ENCODE data around the gene BANF1. TPM values are rescaled to one million over a fixed set of nuclear protein-coding genes. Genes with fewer than 3 reads are reported as not detected.

BANF1 gene
- total RNA-seq, 4 donors from 2014 or later = 8.7 to 136 (median 76.6) TPM

GRCh38 chr11:66047541-66048365 is 45.5 kb downstream of the BANF1 start:
- Histone ChIP-seq H3K27me3 (no peaks in the 10 kb centered on the region), H3K27ac (no peak overlapping the region), H3K4me1 (peaks cover 0 to 4% of the 10 kb centered on the region in 2 donors), H3K4me3 (no peak overlapping the region), H3K36me3 (no peaks in the 10 kb centered on the region), H3K9me3 (no peaks in the 10 kb centered on the region)
- intact Hi-C loops (cut with DNase I; ENCODE audit: low total_unique reads) = no loop called here
- no peak for TF ChIP-seq POLR2A (IDR thresholded peaks at IDR 0.05)
- DNase-seq = no peak

- Histone ChIP-seq H3K27me3 (no peaks in the 10 kb centered on the region), H3K4me3 (peak within 1 kb of the TSS; percentile 17), H3K4me1 (peaks cover 0 to 14% of the 10 kb centered on the region in 2 donors), H3K36me3 (no peaks in the 10 kb centered on the region), H3K9me3 (no peaks in the 10 kb centered on the region), H3K27ac (no peak within 1 kb of the TSS)
- DNase-seq = no peak
- intact Hi-C loops (cut with DNase I; ENCODE audit: low total_unique reads) = no loop called here
- TF ChIP-seq POLR2A (IDR thresholded peaks at IDR 0.05) (no peak), CTCF (IDR thresholded peaks at IDR 0.05) (no peak)
These were observed 46.4 kb downstream of the BANF1 start, which contains the start of gene GAL3ST3 for GRCh38 chr11:66048547-66049323. TSS of gene GAL3ST3 (minus strand) at chr11:66049161. CDS start at chr11:66045415, 3,746 bp downstream.

GRCh38 chr11:66050581-66051231 is 48.4 kb downstream of the BANF1 start:
- intact Hi-C loops (cut with DNase I; ENCODE audit: low total_unique reads) = no loop called here
- no peaks in the 10 kb centered on the region for H3K9me3 ChIP-seq

GRCh38 chr11:66051371-66051765 is 49.1 kb downstream of the BANF1 start:
- Histone ChIP-seq H3K36me3 (no peaks in the 10 kb centered on the region), H3K27ac (peak overlapping the region; percentile 90 to 93), H3K4me1 (peaks cover 0 to 15% of the 10 kb centered on the region in 2 donors), H3K4me3 (peak overlapping the region; percentile 82 to 96), H3K27me3 (no peaks in the 10 kb centered on the region), H3K9me3 (no peaks in the 10 kb centered on the region)
- no peak for TF ChIP-seq CTCF (IDR thresholded peaks at IDR 0.05)
- no peak for DNase-seq
- intact Hi-C loops (cut with DNase I; ENCODE audit: low total_unique reads) = no loop called here

More at GRCh38 chr11:66050581-66051231, 48.4 kb downstream of the BANF1 start:
- Histone ChIP-seq H3K4me1 (peaks cover 0 to 15% of the 10 kb centered on the region in 2 donors), H3K27me3 (no peaks in the 10 kb centered on the region), H3K27ac (peak overlapping the region; percentile 90 to 93), H3K4me3 (no peak overlapping the region), H3K36me3 (no peaks in the 10 kb centered on the region)
- no peak for DNase-seq
- TF ChIP-seq POLR2A (IDR thresholded peaks at IDR 0.05) = no peak
- no peak for TF ChIP-seq CTCF (IDR thresholded peaks at IDR 0.05)

GRCh38 chr11:66051766-66052663 is 49.7 kb downstream of the BANF1 start, which contains the start of gene SF3B2:
TSS of gene SF3B2 (plus strand) at chr11:66052364. CDS start at chr11:66052385, 21 bp downstream.
- Histone ChIP-seq H3K27me3 (no peaks in the 10 kb centered on the region), H3K4me3 (peak within 1 kb of the TSS; percentile 82 to 96), H3K27ac (peak within 1 kb of the TSS; percentile 90 to 93), H3K4me1 (peaks cover 0 to 15% of the 10 kb centered on the region in 2 donors), H3K9me3 (no peaks in the 10 kb centered on the region), H3K36me3 (no peaks in the 10 kb centered on the region)
- peak in 1 of 4 experiments; percentile 15 for TF ChIP-seq CTCF (IDR thresholded peaks at IDR 0.05)
- peak in 1 of 2 donors; percentile 75 for TF ChIP-seq POLR2A (IDR thresholded peaks at IDR 0.05)
- peak; percentile 96 to 97 for DNase-seq
- intact Hi-C loops (cut with DNase I; ENCODE audit: low total_unique reads) = no loop called here

All from uterus (tissue), 4 donors.